Muscle of back (tissue), 11 donors: Measurements from ENCODE around the gene AURKAIP1. TPM values are rescaled to one million over a fixed set of nuclear protein-coding genes. Genes with fewer than 3 reads are reported as not detected.

Source experiments
- DNase-seq, 3 donors: peaks; one replicate each; pipeline versions ENCODE4 v3.0.0 to v3.0.0-alpha.2; 2013
- polyA plus RNA-seq, 10 donors: library from polyadenylated mRNA; unstranded; fragments of 120-200 nt; gene quantifications; one replicate each; pipeline ENCODE4 v1.2.1, GENCODE V29; 2013; ENCODE audit not compliant: insufficient read length in 10 of 10

AURKAIP1 gene
- polyA plus RNA-seq, 10 donors = 44.1 to 80.7 (median 57.9) TPM

- DNase-seq = no peak
Observed at GRCh38 chr1:1365875-1366698, 8.9 kb downstream of the AURKAIP1 start.

GRCh38 chr1:1364266-1364665 is 10.7 kb downstream of the AURKAIP1 start:
- DNase-seq = no peak

- peak; percentile 65 to 89 (median 78) for DNase-seq
Observed at GRCh38 chr1:1361982-1362423, 13.0 kb downstream of the AURKAIP1 start.

- peak in 1 of 3 donors; percentile 49 for DNase-seq
Observed at GRCh38 chr1:1361233-1361981, 13.6 kb downstream of the AURKAIP1 start.

GRCh38 chr1:1360506-1361169 is 14.4 kb downstream of the AURKAIP1 start:
- peak; percentile 77 to 86 (median 83) for DNase-seq

- peak; percentile 64 to 91 (median 78) for DNase-seq
Observed at GRCh38 chr1:1359664-1360468, 15.1 kb downstream of the AURKAIP1 start.

- peak; percentile 40 to 72 (median 58) for DNase-seq
Observed at GRCh38 chr1:1359308-1359663, 15.7 kb downstream of the AURKAIP1 start.

GRCh38 chr1:1358433-1359271 is 16.4 kb downstream of the AURKAIP1 start, which contains the start of gene MXRA8:
Gene MXRA8 (minus strand): TSS chr1:1358555. CDS start chr1:1358504, 51 bp downstream.
- DNase-seq = peak; percentile 87 to 95 (median 90)

GRCh38 chr1:1357871-1358432 is 17.1 kb downstream of the AURKAIP1 start:
- DNase-seq = peak in 1 of 3 donors; percentile 62

GRCh38 chr1:1356796-1357401 is 18.1 kb downstream of the AURKAIP1 start:
- DNase-seq = no peak

GRCh38 chr1:1356166-1356795 is 18.7 kb downstream of the AURKAIP1 start:
- DNase-seq = no peak

- DNase-seq = no peak
Observed at GRCh38 chr1:1355416-1355815, 19.6 kb downstream of the AURKAIP1 start.

- DNase-seq = no peak
Observed at GRCh38 chr1:1354271-1355247, 20.4 kb downstream of the AURKAIP1 start.

GRCh38 chr1:1353389-1354151 is 21.4 kb downstream of the AURKAIP1 start:
- DNase-seq = no peak

- DNase-seq = no peak
Observed at GRCh38 chr1:1352786-1353388, 22.1 kb downstream of the AURKAIP1 start.
